Sigmoid colon (tissue), 7 donors: Measurements from ENCODE around the gene TTN. TPM values are rescaled to one million over a fixed set of nuclear protein-coding genes. Genes with fewer than 3 reads are reported as not detected.
"Not testable (repeated sequence)": the region's sequence is repeated elsewhere in the genome, so short reads cannot be mapped to it uniquely, and the experiment has no call there.

Experiments used
- DNase-seq: peaks from one replicate; pipeline ENCODE4 v3.0.0-alpha.2; 2019
- H3K27ac ChIP-seq, 4 donors: fragments of 200-600 bp; sonication (generic); one replicate each; pipeline ENCODE4 v1.5.1; 2016 to 2019; ENCODE audit warnings: mild to moderate bottlenecking in 1 of 4
- H3K27me3 ChIP-seq, 3 donors: fragments of 200-600 bp; sonication (generic); one replicate each; pipeline ENCODE4 v1.5.1; 2019; ENCODE audit warnings: mild to moderate bottlenecking in 1 of 3
- H3K36me3 ChIP-seq, 4 donors: fragments of 200-600 bp; sonication (generic); one replicate each; pipeline ENCODE4 v1.5.1; 2016 to 2019
- H3K4me1 ChIP-seq, 4 donors: fragments of 200-600 bp; sonication (generic); one replicate each; pipeline ENCODE4 v1.5.1; 2017 to 2019
- H3K4me3 ChIP-seq, 4 donors: fragments of 200-600 bp; sonication (generic); one replicate each; pipeline ENCODE4 v1.5.1; 2017 to 2019; ENCODE audit warnings: mild to moderate bottlenecking in 2 of 4, moderate library complexity in 1 of 4
- H3K9me3 ChIP-seq, 4 donors: fragments of 200-600 bp in 3 of 4; sonication (generic) in 3 of 4; one replicate each; pipeline versions ENCODE4 v1.5.1 to v1.6.1; 2013 to 2019
- EP300 ChIP-seq, 4 donors: sonication (generic); formaldehyde crosslinking; IDR thresholded peaks; one replicate each; pipeline ENCODE4 v1.6.1; 2017; ENCODE audit warnings: antibody characterized with exemption in 4 of 4
- POLR2A ChIP-seq, 2 donors: fragments of 450-650 bp; IDR thresholded peaks; one replicate each; pipeline ENCODE4 v1.6.1; 2016; ENCODE audit warnings: antibody characterized with exemption in 2 of 2, mild to moderate bottlenecking in 2 of 2, moderate library complexity in 2 of 2
- POLR2AphosphoS5 ChIP-seq, 4 donors: sonication (generic); formaldehyde crosslinking; IDR thresholded peaks; one replicate each; pipeline ENCODE4 v1.6.1; 2017; ENCODE audit warnings: antibody characterized with exemption in 4 of 4
- whole genome bisulfite sequencing, 2 donors: extraction: QIAGEN DNeasy Blood & Tissue Kit; methylation state at CpG; one replicate each; pipeline ENCODE4 v1.1.7; 2013; 5-methylcytosine and 5-hydroxymethylcytosine counted together
- intact Hi-C: fragments of 100-400 bp; cut with DNase I; formaldehyde crosslinking; loops from one replicate; pipeline ENCODE4 v1.15.1; 2023
- polyA plus RNA-seq, 3 donors: library from polyadenylated mRNA; stranded (reverse); fragments of 200-250 nt; gene quantifications; one replicate each; pipeline ENCODE4 v1.2.3, GENCODE V29; 2013
- total RNA-seq, 4 donors: library from RNA; depleted of rRNA; stranded (reverse); fragments of >200 nt; gene quantifications; one replicate each; pipeline ENCODE4 v1.1.0, GENCODE V29; 2016
- TF ChIP-seq, protein P1 (sequence below), 4 experiments: fragments of 450-650 bp in 3 of 4; fragments of 200-600 bp in 1 of 4; IDR thresholded peaks; one replicate each; pipeline ENCODE4 v1.5.1; 2016 to 2019; ENCODE audit warnings: antibody characterized with exemption in 4 of 4, mild to moderate bottlenecking in 3 of 4, moderate library complexity in 2 of 4
- donor health status: healthy with polysubstance abuse.
- donor health status: Bipolar disorder and iron deficiency.
- donor health status: healthy.

The TTN gene
- total and polyA plus RNA-seq, 7 donors = under 0.01 to 20.2 (median 6.7) TPM

DNA sequence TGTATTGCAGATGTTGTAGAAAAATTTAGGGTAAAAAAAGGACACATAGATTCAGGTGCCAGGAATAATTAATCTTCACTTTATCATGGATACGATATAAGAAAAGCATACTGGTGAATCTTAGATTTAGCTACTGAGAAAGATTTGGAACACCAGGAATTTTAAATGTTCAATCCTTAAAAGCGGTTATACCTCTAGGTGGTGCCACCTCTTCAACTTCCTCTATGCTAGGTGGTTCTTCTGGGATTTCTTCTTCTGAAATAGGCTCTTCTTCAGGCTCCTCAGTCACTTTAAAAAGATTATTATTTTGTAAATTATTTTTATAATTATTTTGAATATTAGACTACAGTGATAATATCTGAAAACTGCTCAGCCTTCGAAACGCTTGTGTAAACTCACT, 133.1 kb downstream of the TTN start:
- no peak for TF ChIP-seq EP300 (IDR thresholded peaks at IDR 0.05)
- TF ChIP-seq POLR2A (IDR thresholded peaks at IDR 0.05) = no peak
- no peak for TF ChIP-seq POLR2AphosphoS5 (IDR thresholded peaks at IDR 0.05)

DNA sequence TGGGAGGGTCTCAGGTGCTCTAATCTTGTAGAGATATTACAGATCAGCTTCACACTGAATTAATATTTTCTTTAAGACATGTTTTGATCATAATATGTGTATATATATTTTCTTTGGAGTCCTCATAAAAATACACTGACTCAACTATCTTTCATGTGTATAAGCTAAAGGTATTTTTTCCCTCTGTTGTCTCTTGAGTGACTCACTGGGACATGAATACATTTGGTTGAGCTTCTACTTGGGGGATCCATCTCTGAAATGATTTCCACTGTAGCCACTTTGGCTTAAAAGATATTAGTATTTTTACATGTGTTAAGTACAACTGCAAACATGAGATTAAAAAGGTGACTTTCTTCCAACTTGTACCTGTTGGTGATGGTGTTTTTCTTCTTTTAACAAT, 140.8 kb downstream of the TTN start:
- H3K27me3 ChIP-seq = no peaks in the 10 kb centered on the region
- no peak for DNase-seq
- no peak for TF ChIP-seq POLR2AphosphoS5 (IDR thresholded peaks at IDR 0.05)
- TF ChIP-seq EP300 (IDR thresholded peaks at IDR 0.05) = no peak
- TF ChIP-seq POLR2A (IDR thresholded peaks at IDR 0.05) = no peak
- TF ChIP-seq, protein P1, sequence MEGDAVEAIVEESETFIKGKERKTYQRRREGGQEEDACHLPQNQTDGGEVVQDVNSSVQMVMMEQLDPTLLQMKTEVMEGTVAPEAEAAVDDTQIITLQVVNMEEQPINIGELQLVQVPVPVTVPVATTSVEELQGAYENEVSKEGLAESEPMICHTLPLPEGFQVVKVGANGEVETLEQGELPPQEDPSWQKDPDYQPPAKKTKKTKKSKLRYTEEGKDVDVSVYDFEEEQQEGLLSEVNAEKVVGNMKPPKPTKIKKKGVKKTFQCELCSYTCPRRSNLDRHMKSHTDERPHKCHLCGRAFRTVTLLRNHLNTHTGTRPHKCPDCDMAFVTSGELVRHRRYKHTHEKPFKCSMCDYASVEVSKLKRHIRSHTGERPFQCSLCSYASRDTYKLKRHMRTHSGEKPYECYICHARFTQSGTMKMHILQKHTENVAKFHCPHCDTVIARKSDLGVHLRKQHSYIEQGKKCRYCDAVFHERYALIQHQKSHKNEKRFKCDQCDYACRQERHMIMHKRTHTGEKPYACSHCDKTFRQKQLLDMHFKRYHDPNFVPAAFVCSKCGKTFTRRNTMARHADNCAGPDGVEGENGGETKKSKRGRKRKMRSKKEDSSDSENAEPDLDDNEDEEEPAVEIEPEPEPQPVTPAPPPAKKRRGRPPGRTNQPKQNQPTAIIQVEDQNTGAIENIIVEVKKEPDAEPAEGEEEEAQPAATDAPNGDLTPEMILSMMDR (IDR thresholded peaks at IDR 0.05) = no peak
- H3K4me1 ChIP-seq = no peaks in the 10 kb centered on the region
- no peak overlapping the region for H3K4me3 ChIP-seq
- H3K9me3 ChIP-seq = no peaks in the 10 kb centered on the region
- no peak overlapping the region for H3K27ac ChIP-seq
- intact Hi-C loops = no loop called here
- H3K36me3 ChIP-seq = no peaks in the 10 kb centered on the region

More for the DNA sequence above, 133.1 kb downstream of the TTN start:
- intact Hi-C loops = no loop called here
- Histone ChIP-seq H3K4me3 (no peak overlapping the region), H3K36me3 (no peaks in the 10 kb centered on the region), H3K9me3 (no peaks in the 10 kb centered on the region), H3K27me3 (no peaks in the 10 kb centered on the region), H3K27ac (no peak overlapping the region), H3K4me1 (no peaks in the 10 kb centered on the region)
- WGBS, 2 donors = 81 to 95% methylated on average over 4 of the region's 4 CpGs
- DNase-seq = no peak

GRCh38 chr2:178658480-178658879, 148.7 kb downstream of the TTN start:
- not testable (repeated sequence) for H3K4me1 ChIP-seq

GRCh38 chr2:178650554-178650953, 156.7 kb downstream of the TTN start:
- no peak overlapping the region for H3K4me3 ChIP-seq
- H3K27ac ChIP-seq = no peak overlapping the region
- H3K27me3 ChIP-seq = no peaks in the 10 kb centered on the region
- DNase-seq = no peak
- no peaks in the 10 kb centered on the region for H3K4me1 ChIP-seq
- intact Hi-C loops = no loop called here
- 81 to 87% methylated on average over 5 of the region's 5 CpGs for WGBS, 2 donors
- no peak for TF ChIP-seq POLR2A (IDR thresholded peaks at IDR 0.05)
- TF ChIP-seq, protein P1 (IDR thresholded peaks at IDR 0.05) = no peak
- no peak for TF ChIP-seq EP300 (IDR thresholded peaks at IDR 0.05)
- TF ChIP-seq POLR2AphosphoS5 (IDR thresholded peaks at IDR 0.05) = no peak
- H3K36me3 ChIP-seq = no peaks in the 10 kb centered on the region
- H3K9me3 ChIP-seq = no peaks in the 10 kb centered on the region

More at GRCh38 chr2:178658480-178658879, 148.7 kb downstream of the TTN start:
- DNase-seq, H3K9me3 ChIP-seq, H3K27me3 ChIP-seq, H3K36me3 ChIP-seq, H3K27ac ChIP-seq, intact Hi-C loops, H3K4me3 ChIP-seq: not testable (repeated sequence)
- 80 to 84% methylated on average over 2 of the region's 8 CpGs for WGBS, 2 donors

- WGBS, 2 donors = 88% methylated on average over 1 of the region's 1 CpG
- H3K4me3 ChIP-seq = no peak overlapping the region
- no peak for TF ChIP-seq POLR2A (IDR thresholded peaks at IDR 0.05)
- TF ChIP-seq, protein P1 (IDR thresholded peaks at IDR 0.05) = no peak
- no peak for TF ChIP-seq EP300 (IDR thresholded peaks at IDR 0.05)
- no peak for TF ChIP-seq POLR2AphosphoS5 (IDR thresholded peaks at IDR 0.05)
- H3K36me3 ChIP-seq = no peaks in the 10 kb centered on the region
- no peaks in the 10 kb centered on the region for H3K4me1 ChIP-seq
- no peaks in the 10 kb centered on the region for H3K9me3 ChIP-seq
- intact Hi-C loops = no loop called here
- no peaks in the 10 kb centered on the region for H3K27me3 ChIP-seq
- H3K27ac ChIP-seq = no peak overlapping the region
- DNase-seq = no peak
Observed at GRCh38 chr2:178644919-178645318, 162.3 kb downstream of the TTN start.

DNA sequence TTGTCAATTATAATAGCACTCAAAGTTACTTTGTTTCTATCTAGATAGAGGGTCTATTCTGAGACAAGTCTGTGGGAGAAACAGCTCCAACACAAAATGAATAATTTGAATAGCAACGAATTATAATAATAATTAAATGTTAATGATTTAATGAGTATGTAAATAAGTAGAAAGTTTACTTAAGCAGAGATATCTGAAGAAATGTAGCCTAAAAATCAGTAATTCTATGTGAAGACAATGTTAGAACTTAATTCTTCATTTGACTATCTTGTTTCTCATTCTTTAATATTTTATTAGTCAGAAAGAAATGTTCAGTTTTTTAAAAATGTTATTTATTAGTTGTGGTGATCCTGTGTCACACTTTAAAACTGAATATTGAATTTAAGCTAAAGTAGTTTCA, 165.7 kb downstream of the TTN start:
- intact Hi-C loops = no loop called here
- H3K4me1 ChIP-seq = no peaks in the 10 kb centered on the region
- H3K4me3 ChIP-seq = no peak overlapping the region
- no peak for TF ChIP-seq POLR2AphosphoS5 (IDR thresholded peaks at IDR 0.05)
- no peaks in the 10 kb centered on the region for H3K36me3 ChIP-seq
- H3K27me3 ChIP-seq = no peaks in the 10 kb centered on the region
- H3K27ac ChIP-seq = no peak overlapping the region
- no peaks in the 10 kb centered on the region for H3K9me3 ChIP-seq
- no peak for DNase-seq
- 25 to 45% methylated on average over 1 of the region's 1 CpG for WGBS, 2 donors
